ENCODE measurements around the gene POT1.

The POT1 gene

DNA sequence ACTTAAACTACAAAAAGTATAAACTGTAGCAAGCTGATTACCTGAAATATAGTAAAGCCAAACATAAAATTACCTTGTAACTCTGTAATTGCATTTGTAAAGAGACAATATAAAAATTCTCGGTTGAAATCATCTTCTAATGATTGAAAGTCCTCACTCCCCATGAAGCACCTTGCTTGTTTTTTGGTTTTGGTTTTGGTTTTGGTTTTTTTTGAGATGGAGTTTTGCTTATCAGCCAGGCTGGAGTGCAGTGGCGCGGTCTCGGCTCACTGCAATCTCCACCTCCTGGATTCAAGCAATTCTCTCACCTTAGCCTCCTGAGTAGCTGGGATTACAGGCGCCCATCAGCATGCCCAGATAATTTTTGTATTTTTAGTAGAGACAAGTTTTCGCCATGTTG lies 130.2 kb downstream of the POT1 start:
- DNase-seq: no peak

DNA sequence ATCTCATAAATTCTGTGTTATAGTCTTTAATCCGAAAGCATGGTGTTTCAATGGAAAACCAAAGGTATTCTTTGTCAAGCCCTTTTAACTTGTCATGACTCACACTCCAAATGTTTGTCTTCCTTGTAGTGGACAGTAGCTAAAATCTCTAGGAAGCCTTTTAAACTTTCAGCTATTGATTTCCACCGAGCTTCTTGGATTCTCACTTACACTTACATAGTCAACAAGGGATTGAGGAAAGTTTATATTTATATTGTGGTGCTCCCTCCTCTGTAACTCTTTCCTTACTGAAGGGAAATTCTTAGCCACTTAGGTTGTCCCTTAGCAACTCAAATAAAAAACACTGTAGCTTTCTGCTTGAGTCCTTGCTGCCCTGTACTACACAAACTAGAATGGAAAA lies 132.9 kb downstream of the POT1 start:
- DNase-seq: no peak

DNA sequence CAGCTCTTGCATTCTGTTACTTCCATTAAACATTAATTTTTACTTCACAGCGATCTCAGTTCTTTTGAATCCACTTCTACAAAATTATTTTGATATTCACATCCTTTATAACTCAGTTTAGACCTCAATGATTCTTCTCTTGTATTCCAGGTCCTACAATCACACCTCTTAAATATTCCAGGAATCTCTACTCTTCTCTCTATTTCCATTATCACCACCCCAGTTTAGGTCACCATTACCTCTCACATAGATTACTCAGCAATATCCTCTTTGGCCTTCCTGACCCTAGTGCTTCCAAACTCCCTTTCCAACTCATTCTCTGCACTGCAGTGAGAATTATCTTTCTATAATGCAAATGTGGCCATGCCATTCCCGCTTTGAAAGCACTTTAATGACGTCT lies 136.9 kb downstream of the POT1 start:
- DNase-seq: no peak

DNA sequence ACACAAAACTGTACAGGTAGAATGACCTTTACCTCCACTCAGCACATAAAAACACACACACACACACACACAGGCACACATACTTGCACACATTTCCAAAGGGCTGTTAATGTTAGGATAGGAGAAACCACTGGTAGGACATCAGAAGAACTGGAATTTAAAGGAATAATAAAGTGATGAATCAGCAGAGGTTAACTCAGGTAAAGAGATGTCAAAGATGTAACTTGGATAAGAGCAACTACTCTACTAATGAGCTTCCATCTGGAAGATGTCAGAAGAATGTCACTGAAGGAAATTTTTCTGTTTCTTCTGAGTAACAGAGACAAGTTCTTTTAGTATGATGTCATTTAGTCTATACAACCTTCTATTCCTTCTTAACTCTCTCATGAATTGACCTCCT lies 137.6 kb downstream of the POT1 start:
- DNase-seq: no peak

DNA sequence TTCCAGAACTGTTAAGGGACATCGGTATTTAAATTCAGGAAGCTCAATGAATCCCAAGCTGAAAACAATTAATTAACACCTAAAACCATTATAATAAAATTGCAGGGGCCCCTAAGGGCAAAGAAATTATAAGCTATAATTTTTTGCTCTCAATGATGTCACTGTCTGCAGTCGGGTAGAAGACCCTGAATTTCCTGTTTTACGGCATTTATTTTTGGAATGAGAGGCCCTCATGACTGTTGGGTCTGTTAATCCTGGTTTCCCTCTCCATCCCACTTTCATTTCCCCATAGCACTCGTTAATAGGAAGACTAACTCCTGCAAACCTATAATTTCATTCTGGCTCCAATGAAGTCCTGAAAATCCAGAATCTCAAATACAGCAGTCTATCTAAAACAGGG lies 138.2 kb downstream of the POT1 start:
- DNase-seq: no peak

DNA sequence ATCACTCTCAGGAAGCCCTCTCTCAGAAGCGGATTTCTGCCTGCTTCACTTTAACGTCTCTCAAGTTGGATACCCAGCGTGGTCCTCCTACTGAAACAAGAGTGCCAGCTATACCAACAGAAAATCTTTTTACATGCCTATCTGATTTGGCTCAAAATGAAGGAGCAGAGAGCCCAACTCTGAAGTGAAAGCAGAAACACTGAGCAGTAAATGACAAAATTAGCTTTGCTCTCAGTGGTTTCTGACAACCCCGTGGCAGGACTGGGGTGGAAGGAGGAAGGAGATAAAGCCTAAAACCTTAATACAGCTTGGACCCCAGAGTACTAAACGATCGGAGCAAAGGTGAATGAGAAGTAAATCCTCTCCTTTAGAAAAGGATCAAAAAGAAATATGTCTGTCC lies 139.0 kb downstream of the POT1 start:
- no peak for DNase-seq

DNA sequence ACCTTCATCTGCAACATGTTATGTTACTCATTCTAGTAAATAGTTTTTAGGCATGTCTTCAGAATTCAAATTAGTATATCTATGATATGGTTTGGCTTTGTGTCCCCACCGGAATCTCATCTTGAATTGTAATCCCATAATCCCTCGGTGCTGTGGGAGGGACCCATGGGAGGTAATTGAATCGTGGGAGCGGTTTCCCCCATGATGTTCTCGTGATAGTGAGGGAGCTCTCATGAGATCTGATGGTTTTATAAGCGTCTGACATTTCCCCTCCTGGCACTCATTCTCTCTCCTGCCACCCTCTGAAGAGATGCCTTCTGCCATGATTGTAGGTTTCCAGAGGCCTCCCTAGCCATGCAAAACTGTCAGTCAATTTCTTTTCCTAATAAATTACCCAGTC lies 143.6 kb downstream of the POT1 start:
- DNase-seq: no peak

DNA sequence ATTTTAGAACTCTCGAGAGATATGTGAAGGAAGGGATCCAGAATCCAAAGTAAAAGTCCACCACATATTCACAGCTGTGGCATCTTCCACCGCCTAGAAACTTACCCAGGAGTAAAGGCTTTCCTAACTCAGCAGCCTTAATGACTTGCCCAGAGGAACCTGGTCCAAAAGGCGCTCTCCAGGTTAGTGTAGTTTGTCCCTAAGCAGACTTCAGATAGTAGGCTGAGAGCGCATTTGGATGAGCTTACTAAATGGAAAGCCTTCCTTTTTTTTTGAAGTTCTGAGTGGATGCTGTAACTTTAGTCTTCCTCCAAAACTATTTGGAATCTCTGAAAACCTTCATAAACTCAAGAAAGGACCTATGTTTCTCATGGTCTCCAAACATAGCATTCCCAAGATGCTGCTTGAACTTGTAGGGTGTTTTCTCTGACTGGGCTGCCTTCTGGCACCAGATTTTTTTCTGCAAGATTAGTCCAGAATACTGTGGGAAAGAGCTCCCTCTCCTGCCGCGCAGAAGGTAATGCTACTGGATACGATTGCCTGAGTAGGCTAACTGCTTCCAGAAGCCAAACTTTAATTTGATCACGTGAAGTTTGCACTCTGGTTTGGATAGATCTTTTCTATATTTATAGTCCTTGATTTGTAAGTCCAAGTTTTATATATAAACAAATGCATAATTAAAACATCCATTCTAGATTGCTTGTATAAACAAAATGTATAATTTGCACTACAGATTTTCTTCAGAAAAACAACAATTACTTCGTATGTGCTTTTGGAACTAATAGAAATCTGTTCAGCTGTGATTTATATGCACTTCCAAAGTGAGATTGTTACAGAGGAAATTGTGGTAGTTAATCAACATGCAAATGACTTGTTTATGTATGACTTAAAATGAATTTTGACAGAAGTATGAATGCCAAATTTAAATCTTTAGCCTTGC lies 144.5 kb downstream of the POT1 start:
- peak; percentile 57 to 73 for DNase-seq

DNA sequence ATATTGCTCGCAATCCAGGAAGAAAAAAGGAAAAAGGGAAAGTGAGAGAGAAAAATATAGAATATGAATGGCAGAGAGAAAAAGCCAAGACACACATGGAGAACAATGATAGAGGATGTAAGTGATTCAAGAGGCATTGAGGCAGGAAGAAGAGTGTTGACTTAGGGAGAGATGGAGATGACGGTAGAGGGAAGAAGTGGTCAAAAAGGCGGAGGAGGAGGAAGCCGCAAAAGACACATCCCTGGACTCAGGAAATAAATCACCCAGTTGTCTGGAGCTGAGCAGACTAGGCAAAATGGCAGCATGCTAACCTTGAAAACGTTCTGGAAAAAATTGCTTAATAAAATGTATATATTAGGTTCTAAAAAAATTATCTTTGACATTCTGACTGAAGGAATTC lies 146.4 kb downstream of the POT1 start:
- DNase-seq: no peak

DNA sequence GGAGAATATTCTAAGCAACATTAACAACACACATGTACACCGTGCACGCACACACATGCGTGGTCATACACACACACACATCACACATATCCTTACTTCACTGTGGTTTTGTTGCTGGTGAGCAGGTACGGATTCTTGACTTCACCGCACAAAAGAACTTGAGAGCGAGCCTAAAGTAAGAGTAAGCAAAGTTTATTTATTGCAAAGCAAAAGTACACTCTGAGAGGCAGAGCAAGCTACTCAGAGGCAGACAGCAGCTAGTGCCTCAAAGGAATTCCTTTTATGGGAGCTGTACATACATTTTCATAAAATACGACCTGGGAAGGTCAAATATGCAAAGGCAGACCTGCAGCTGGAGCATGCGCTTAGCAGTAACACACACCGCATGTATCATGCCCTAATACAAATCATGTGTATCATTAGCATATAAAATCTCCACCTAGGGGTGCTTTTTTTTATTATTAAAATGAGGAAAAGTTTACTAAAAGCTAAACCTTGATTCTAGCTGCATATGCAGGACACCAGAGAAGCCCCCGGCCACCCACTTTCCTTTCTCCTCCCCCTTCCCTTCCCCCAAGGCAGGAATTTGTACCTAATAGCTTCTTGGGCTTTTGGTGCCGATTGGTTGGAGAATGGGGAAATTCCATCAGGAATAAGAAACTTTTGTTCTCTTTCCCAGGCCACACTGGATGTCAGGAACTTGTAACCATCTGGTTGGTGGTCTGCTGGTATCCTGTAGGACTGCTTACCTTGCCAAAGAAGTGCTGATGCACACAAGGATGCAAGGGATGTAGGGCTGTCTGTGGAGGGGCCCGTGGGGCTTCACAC lies 147.5 kb downstream of the POT1 start:
- no peak for DNase-seq

DNA sequence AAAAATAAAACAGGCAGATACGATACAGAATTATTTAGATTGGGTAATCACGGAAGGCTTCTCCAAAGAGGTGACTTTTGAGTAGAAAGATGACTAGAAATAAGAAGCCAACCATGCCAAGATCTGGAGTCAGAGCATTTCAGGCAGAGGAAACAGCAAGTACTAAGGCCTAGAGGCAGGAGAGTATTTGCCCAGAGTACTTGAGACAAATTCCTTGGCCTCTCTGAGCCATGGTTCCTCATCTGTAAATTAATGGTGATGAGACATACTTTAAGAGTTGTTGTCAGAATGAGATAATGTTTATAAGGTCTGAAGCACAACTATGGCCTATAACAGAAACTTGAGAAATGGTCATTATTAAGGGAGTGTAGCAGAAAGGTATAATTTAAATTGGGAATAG lies 148.2 kb downstream of the POT1 start:
- no peak for DNase-seq

DNA sequence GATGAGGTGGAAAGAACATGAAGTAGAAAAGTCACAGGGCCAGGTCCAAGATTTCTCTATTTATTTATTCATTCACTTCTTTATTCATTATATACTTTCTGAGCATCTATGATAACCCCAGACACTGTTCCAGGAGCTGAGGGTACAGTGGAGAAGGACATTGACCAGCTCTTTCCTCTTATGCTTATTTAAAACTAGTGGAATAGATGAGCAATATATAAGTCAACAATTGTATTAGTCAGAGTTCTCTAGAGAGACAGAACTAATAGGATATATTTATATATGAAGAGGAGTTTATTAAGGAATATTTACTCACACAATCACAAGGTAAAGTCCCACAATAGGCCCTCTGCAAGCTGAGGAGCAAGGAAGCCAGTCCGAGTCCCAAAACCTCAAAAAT lies 149.0 kb downstream of the POT1 start:
- DNase-seq: no peak

DNA sequence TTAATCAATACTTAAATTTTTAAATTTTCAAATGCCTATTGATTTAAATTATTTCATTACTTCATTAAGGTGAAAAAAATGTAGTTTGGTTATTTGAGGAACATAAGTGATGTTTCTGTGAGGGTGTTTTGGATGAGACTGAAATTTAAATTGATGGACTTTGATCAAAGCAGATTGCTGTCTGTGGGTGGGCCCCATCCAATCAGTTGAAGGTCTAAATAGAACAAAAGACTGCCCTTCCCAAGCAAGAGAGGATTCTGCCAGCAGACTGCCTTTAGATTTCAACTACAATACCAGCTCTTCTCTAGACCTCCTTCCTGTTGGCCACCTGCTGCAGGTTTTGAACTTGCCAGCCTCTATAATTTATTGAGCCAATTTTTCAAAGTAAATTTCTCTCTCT lies 149.6 kb downstream of the POT1 start:
- no peak for DNase-seq

DNA sequence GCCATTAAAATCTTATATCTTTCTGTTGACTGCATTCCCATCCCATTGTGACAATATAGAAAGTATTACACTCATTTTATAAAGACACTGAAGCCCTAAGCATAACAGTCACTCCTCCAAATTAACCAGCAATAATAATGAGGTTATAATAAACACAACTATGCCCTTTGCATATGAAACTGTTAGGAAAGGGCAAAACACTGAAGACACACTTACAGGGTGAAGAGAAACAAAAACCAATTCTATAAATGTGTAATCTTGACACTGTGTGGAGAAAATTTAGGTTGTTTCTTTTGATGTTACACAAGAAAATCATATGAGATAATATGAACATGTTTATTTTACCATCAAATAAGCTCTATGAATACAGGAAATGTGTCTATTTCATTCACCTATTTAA lies 150.0 kb downstream of the POT1 start:
- DNase-seq: no peak

DNA sequence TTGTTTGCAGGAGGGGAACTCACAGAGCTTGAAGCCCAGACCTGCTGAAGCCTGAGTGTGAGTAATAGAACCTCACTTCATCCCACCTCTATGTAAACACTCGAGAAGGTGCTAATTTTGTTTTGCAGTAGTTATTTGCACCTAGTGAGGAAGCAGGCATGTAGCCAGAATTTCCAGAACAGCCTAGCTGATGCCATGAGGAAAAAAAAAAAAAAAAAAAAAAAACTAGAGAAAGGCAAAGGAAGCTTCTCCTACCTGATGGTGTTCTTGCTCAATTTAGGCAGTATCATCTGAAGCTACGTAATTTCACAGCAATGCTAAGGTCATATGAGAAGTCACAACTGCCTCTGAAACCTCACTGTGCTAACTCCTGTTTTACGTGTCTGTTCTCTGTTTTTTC lies 150.4 kb downstream of the POT1 start:
- no peak for DNase-seq

DNA sequence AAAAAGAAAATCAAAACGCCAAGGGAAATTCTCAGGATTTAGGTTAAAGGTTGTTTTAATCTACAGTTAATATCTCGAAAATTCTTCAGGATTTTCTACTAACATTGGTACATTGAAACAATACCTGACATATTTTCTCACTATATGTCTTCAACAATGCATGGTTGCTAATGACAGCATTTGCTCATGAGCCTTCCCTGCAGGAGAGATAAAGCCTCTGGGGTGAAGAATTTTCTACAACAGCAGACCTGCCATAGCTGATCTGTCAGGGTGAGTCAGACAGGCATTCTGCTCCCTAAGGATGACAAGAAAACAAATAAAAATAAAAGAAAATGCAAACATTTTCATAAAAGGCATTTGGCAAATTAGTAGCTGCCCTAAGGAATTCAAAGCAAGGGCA lies 152.4 kb downstream of the POT1 start:
- DNase-seq: no peak

DNA sequence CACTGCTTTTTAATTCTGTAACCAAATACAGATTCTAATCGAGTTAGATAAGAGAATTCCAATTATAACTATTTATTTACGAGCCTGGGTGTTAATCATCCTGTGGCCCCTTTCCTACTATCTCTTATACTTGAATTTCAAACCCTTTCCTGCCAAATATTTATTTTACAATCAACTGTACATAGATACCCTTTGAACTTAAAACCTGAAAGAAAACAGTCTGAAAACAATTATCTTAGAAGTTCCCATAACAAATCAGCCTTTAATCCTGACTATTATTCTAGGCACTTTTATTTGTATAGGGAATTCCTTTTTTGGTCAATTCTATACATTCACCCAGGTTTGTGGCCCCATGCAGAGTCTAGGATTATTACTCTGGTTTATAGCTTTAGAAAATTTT lies 153.5 kb downstream of the POT1 start:
- no peak for DNase-seq

DNA sequence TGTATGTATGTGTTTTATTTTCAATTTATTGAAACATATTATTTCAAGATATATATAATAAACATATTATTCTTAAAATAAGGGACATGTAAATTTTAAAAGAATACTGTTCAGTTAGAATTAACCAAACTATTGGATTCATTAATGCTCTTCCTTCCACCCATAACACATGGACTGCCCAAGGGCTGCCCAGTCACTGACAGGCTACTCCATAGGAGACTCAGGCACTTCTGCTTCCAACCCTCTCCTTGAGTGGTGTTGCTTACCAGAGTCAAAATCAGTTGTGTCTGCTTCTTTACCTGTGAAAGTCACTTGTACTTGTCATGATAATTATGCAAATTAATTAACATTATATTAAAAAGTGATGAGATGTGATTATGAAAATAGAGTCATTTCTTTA lies 154.2 kb downstream of the POT1 start:
- no peak for DNase-seq

DNA sequence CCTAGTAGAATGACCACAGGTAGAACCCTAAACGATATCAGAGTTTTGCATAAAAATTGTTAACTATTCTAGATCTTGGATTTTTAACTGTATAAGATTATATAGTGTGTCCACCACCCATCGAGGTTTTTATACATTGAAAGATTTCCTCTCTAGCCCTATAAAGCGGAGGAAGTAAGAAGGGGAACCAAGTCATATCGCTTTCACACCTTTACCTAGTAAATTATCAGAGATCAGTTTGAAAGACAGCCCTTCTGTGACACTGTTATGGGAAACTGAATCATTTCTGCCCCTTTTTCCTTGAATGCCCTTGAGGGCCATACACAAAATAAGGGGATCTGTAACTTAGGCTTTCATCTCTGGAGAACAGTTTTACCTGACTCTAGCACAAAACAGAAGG lies 155.7 kb downstream of the POT1 start:
- DNase-seq: no peak

DNA sequence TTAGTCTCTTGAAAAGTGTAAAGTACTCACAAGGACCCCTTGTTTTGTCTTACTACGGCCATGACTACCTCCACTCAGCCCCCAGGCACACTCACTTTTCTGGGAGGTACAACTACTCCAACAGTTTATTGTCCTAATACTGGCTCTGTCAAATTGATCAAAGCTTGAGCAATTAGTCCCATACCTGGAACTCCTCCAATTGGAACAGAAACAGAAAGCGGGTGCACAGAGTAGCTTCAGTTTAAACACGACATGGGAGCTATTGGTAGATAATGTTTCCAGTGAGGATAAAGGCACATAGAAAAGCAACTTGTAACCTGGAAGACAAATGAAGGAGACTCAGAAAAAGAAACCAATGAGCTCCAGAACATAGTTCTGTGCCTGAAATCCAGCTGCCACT lies 156.3 kb downstream of the POT1 start:
- DNase-seq: no peak
